Left lobe of liver (tissue), 2 donors: ENCODE measurements around the gene ANAPC1. TPM values are rescaled to one million over a fixed set of nuclear protein-coding genes. Genes with fewer than 3 reads are reported as not detected.
"Not testable (repeated sequence)": the region's sequence is repeated elsewhere in the genome, so short reads cannot be mapped to it uniquely, and the experiment has no call there.

Experiments
- ATAC-seq: fragments of 200-7000 bp; cut with Tn5 transposase; one replicate; pipeline ENCODE4 v1.9.1; 2020; ENCODE audit warnings: mild to moderate bottlenecking, moderate library complexity
- DNase-seq: peaks from one replicate; pipeline ENCODE4 v3.0.0-alpha.2; 2020; ENCODE audit warnings: low spot score
- total RNA-seq: library from RNA; stranded (reverse); gene quantifications from one replicate; pipeline ENCODE4 v1.2.1, GENCODE V29; 2021
- donor health status: DM: no; HTN: no; CAD: no; lungs with moderate emphysema.
- donor health status: DM: no; HTN: yes; CAD: no.

The ANAPC1 gene
- total RNA-seq, 1 donor from 2014 or later: 13.5 TPM

DNA sequence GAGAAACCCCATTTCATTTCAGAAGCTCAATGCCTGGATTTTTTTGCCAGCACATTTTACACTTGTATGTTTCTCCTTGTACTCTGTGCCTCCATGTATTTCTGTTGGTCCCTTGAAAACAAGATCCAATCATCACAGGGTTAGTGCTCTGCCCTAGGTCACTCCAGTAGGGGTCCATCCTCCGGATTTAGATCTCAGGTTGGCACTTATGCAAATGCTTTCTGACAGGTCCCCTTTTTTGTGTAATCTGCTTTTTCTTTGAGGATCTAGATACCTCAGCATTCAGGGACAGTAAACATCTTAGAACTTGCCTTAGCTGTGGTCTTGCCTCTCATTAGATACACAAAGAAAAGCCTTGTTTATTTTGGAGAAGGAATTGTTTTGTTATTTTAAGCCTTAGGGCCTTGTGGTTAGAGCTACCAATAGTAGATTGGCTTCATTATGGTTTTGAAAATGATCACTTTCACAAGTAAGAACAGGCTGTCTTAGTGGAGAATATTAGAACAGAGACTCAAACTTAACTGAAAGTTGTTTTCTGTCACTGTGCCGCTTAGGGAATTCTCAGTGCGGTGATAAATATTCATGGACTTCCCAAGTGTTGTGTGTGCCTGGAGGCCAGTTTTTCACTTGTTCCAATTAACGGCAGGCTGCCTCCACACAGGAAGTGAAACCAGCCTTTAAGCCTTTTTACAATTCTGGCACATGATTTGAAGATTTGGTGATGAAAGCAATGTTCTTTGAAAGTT is 22.2 kb upstream of the ANAPC1 start:
- peak; percentile 36 for ATAC-seq
- no peak for DNase-seq

DNA sequence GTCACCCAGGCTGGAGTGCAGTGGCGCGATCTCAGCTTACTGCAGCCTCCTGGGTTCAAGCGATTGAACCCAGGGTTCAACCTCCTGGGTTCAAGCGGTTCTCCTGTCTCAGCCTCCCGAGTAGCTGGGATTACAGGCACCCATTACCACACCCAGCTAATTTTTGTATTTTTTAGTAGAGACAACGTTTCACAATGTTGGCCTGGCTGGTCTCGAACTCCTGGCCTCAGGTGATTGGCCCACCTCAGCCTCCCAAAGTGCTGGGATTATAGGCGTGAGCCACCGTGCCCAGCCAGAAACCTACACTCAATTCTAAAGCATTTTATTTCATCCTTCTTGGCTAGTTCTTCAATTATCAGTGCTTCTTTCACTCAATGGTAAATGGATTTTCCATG is 21.5 kb upstream of the ANAPC1 start:
- not testable (repeated sequence) for DNase-seq, ATAC-seq

DNA sequence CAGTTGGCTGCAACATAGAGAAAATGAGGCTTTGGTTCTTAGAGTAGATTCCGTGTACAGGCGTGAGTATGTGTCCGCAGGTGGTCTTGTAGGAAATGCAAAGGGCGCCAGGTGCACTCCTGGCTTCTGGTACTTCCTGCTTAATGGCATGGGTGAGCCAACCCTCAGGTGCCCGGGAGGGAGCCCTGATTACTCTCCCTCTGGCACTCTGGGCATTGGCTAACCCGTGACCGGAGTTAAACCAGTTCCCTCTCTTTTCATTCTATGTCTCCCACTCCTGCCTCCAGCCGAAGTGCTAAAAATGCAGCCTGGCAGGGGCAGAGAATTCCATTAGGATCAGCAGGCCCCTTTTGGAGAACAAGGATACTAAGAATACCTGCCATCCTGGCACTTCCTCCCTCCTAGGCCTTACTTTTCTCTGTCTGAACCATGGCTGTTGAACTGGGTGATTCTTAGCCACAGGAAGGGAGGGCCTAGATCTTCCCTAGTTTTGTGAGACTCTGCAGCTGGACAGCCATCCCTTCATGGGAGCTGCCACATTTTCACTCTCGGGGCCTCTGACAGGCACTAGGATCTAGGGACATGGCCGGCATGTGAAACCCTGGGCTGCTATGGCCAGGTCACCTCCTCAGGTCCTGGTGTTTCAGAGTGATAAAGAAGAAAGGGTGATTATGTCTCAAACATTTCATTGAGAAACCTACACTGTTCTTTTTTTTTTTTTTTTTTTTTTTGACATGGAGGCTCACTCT is 20.9 kb upstream of the ANAPC1 start:
- DNase-seq (no peak), ATAC-seq (no peak)

DNA sequence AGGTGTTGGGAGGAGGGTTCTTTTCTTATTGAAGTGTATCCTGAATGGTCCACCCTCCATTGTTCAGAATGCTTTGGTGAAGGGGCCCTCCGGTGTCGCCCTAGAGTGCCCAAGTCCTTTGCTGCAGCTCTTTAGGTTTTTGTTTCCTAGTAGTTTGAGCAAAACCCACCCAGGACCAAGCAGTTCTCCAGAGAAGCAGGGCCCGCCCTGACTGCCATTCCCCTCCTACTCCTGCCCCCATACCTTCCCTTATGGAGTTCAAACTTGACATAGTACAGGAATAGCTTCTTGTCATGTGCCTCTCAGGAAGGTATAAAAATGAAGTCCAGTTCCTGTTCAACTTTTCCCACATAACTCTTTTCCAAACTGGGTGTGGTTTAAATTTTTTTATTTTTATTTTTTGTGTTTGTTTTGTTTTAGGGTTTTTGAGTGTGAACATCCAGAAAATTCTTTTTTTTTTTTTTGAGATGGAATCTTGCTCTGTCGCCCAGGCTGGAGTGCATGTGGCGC is 20.0 kb upstream of the ANAPC1 start:
- ATAC-seq: no peak
- DNase-seq: no peak

DNA sequence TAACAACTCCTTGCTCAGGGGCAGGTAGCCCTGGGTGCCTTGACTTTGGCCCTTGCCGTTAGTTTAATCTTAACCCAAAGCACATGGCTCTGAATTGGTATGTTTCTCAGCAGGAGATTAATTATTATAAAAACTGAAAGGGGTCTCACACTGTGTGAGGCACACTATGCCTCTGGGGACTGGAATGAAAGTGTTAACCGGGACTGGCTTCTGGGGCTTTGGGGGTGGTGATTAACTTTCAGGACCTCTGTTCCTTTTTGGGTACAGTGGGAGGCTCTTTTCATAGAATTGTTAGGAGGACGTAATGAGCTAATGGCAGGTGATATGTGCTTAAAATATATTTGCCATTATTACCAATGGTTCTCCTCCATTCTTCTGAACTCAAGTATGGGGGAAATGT is 19.5 kb upstream of the ANAPC1 start:
- DNase-seq: no peak

DNA sequence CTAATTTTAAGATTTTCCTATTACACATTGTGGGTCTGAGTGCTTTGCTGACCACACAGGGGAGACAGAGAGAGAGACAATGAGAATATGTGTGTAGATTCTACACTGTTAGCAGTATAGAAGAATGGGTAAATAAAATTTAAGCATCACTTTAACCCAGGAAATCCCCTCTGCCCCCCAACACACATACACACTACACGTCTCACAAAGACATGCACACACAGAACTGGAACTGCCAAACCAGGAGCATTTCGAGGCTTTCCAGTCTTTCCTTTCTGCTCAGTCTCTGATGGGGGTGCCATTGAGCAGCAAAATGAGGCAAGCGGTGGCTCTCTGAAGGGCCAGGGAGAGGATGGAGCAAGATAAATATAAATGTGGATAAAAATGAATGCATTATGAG is 16.9 kb upstream of the ANAPC1 start:
- ATAC-seq: peak; percentile 12
- DNase-seq: no peak

More for the DNA sequence above, 19.5 kb upstream of the ANAPC1 start:
- no peak for ATAC-seq

DNA sequence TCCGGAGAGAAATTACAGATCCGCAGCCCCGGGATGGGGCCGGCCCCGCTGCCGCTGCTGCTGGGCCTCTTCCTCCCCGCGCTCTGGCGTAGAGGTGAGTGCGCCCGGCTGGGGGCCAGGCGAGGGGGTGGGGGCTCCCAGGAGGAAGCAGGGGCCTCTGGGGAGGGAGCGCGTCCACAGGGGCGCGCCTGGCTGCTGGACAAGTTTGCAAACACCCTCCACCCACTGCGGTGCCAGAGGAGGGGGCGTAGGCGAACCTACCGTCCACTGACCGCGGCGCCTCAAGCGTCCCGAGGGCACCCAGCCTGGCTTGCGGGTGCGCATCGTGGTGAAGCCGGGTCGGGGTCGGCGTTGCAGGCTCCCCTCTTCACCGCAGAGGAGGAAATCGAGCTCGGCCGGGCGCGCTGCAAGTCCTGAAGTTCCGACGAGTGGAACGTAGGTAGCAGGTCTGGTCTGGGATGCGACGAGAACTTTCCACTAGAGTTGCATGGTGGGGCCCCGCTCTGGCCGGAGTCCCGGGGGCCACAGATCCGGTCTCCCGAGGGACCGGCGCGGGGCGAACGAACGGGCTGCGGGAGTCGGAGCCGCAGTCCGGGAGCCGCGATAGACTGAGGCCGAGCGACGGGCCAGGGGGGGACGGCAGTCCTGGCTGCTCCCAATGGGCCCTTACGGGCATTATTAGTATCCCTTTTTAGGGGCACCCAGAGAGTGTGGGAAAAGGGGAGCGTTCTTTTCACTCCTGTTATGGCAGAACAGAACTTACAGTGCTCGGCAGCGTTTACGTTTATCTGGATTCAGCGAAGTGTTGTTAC is 14.9 kb upstream of the ANAPC1 start:
- peak; percentile 24 for ATAC-seq
- DNase-seq: no peak

DNA sequence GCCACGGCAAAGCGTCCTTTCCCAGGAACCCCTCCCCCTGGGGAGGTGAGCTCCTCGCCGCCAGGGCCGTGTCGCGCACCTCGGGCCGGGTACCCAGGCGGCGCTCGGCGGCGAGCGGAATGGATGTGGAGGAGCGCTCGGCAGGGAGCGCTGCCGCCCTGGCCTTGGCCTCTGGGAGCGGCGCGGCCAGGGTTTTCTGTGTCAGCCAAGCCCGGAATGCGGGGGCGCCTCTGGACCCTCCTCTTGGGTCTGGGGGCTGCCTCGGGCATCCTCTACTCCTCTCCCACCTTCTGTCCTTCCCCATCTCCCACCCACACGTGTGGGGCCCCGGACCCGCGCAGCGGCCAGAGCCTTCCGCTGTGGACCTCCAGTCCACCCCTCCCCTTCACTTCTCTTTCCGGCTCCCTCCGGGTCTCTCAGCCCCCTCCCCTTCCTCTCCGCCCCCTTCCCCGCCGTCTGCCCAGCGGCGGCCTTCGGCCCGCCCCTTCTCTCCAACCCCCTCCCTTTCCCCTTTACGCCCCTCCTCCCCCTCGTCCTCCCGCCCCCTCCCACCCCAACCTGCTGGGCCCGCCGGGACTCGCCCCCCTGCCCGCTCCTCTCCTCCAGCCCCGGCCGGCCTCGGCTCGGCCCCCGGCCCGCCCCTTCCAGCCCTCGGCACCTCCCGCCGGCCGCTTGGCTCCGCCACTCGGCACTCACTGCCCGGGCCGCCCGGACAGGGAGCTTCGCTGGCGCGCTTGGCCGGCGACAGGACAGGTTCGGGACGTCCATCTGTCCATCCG is 14.1 kb upstream of the ANAPC1 start, which contains the start of gene MERTK:
Gene MERTK (plus strand): TSS at position 684 of the 779 bp plus-strand sequence. CDS start 129 bp downstream, outside the sequence.
- peak; percentile 93 for DNase-seq
- peak; percentile 86 for ATAC-seq

DNA sequence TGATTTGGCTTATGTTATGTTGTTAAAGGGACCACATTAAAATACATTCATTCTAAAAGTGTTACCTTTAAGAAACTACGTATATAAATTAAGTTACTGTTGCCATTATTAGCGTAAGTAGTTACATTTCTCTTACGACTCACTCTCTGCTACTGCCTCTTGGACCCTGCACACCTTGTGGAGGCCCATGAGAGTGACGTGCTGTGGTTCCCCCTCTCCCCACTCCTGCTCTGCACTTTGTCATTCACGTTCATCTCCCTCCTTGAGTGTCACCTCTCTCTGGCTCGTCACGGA is 13.6 kb upstream of the ANAPC1 start:
- ATAC-seq: no peak
- DNase-seq: no peak

DNA sequence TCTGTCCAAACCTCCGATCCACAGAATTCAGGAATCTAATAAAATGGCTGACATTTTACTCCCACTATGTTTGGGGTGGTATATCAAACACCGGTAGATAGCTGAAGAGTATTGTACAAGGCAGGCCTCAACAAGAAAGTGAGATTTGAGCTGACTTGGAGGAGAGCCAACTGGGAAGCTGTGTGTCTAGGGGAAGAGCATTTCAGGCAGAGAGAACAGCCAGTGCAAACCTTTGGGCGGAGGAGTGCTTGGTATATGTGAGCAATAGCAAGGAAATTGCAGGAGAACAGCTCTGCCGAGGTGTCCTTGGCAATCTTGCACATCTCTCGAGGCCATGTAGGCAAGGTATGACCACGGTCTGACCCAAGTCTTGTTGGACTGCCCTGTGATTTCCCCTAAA is 12.6 kb upstream of the ANAPC1 start:
- no peak for DNase-seq
- no peak for ATAC-seq

DNA sequence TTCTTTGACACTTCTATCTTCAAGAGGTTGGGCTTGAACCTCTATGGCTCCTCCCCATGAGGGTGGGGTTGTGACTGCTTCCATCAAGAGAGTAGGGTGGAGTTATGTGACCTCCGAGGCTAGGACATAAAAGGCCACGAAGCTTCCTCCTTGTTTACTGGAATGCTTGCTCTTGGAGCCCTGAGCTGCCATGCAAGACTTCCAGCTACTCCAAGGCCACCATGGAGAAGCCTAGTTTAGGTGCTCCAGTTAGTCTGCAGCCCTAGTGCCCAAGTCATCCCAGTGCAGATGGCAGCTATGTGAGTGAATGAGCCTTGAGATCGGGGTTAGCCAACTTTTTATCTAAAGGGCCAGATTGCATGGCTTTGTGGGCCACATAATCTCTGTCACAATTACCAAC is 12.0 kb upstream of the ANAPC1 start:
- ATAC-seq (no peak), DNase-seq (no peak)

DNA sequence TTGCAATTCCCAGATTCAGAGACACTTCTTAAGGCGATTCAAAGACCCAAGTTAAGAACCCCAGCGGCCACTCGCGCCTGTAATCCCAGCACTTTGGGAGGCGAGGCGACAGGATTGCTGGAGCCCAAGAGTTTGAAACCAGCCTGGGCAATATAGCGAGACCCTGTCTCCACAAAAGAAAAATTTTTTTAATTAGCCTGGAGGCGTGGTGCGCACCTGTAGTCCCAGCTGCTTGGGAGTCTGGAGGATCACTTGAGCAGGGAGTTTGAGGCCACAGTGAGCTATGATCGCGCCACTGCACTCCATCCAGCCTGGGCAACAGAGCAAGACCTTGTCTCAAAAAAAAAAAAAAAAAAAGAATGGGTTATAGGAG is 585 bp upstream of the ANAPC1 start:
- DNase-seq (no peak), ATAC-seq (peak; percentile 28)

DNA sequence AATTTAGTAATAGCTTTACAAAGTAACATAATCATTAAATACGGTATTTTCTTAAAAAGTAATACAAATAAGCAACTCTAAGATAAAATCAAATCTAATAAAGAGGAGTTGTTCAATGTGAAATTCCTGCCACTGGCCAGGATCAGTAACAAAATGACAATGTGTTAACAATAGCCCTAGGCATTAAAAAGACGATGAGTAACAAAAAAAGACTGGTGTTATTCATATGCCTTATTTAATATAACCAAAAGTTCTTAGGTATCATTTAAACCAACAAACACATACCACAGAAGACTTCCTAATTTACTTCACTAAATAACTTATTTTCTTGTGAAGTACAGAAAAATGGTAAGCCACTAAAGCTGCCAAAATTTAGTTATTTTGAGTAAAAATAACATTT is 11.2 kb downstream of the ANAPC1 start:
- ATAC-seq: not testable (repeated sequence)

DNA sequence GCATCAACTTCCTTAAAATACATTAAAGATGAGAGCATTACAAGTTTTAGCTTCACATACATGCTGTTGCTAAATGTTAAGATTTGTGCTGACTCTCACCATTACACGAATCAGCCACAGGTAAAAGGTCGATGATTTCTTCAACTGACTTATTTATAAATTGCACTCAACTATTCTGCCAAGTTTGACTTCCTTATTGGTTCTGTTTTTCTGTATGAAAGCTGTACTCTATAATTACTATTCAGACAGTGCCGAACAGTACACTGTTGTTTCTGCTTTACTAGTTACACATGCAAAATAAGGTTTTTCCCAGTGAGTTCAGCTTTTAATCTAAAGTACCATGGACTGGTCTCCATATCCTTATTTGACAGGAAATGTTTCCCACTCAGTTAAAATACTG is 18.9 kb downstream of the ANAPC1 start:
- DNase-seq: not testable (repeated sequence)
- peak; percentile 31 for ATAC-seq

More for the DNA sequence above, 11.2 kb downstream of the ANAPC1 start:
- not testable (repeated sequence) for DNase-seq

DNA sequence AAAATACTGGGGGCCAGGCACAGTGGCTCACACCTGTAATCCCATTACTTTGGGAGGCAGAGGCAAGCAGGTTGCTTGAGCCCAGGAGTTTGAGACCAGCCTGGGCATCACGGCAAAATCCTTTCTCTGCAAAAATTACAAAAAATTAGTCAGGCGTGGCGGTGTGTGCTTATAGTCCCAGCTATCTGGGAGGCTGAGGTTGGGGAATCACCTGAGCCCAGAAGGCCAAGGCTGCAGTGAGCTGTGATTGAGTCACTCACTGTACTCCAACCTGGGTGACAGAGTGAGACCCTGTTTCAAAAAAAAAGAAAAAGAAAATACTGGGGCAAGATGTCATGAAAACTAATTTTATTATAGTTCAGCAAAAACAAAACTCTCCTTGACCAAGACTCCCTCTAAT is 24.0 kb downstream of the ANAPC1 start:
- ATAC-seq, DNase-seq: not testable (repeated sequence)

DNA sequence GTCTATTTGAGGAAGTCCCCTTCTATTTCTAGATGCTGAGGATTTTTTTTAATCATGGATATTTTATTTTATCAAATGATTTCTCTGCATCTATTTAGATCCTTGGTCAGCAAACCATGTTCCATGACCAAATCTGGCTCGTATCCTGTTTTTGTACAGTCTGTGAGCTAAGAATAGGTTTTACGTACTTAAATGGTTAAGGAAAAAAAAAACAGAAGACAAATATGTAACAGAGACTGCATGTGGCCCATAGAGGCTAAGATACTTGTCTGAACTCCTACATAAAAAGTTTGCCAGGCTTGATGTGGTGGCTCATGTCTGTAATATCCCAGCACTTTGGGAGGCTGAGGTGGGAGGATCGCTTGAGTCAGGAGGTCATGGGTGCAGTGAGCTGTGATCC is 31.4 kb downstream of the ANAPC1 start:
- not testable (repeated sequence) for DNase-seq, ATAC-seq

DNA sequence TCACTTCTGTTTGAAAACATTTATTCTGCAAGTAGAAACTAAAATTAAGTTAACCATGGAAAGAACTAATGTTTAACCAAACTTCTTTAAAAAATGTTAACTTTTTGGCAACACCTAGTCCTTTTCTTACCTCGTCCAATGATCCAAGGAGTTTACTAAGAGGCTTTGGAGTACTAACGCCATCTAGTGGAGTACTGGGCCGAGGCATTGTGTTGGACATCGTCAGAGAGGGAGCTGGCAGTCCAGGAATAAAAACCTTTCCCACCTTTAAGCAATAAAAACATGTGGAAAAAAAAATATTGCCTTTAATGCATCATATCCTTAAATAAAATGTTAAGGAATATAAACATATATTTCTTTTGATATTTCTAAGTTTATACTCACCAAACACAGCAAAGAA is 33.3 kb downstream of the ANAPC1 start:
- not testable (repeated sequence) for DNase-seq
- peak; percentile 86 for ATAC-seq

DNA sequence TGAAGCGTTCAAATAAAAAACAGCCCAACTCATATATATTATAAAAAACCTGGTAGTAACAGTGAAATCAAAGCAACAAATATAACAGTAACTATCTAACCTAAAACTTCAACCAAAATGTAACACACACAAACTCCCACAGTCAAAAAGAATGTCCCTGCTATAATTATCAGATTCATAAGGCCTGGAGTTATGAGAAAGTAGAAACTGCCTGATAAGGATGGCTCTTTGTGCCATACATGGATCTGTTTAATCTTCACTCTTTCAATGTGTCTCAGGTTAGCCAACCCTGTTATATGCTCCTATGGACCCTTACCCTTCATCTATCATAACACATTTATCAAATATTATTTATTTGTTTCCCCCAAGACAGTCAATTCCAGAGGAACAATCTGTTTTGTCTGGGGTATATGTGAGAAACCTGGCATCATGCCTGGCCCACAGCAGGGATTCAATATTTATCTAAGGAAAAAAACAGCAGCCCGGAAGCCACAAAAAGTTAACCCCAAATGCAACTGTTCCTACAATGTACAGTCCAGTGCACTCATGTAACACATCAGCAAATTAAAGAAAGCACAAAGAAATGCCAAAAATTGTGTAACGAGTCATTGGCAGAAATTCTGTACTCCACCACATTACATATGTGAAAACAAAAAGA is 44.2 kb downstream of the ANAPC1 start:
- not testable (repeated sequence) for DNase-seq
- peak; percentile 63 for ATAC-seq

DNA sequence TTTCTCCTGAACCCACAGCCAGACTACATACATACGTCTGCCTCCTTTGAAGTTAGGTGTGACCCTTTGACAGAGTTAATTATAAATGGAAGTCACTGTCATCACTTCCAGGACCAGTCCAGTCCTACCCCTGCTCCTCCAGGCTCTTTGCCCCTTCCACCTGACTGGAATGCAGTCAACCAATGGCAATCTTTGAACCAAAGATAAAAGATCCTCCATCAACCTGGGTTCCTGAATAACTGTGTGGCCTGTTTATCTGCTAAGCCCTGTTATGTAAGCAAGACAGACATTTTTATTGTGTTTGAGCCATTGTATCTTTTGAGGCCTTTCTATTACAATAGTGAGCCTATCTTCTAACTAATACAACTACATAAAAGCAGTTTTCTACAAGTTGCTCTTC is 45.0 kb downstream of the ANAPC1 start:
- not testable (repeated sequence) for ATAC-seq, DNase-seq

DNA sequence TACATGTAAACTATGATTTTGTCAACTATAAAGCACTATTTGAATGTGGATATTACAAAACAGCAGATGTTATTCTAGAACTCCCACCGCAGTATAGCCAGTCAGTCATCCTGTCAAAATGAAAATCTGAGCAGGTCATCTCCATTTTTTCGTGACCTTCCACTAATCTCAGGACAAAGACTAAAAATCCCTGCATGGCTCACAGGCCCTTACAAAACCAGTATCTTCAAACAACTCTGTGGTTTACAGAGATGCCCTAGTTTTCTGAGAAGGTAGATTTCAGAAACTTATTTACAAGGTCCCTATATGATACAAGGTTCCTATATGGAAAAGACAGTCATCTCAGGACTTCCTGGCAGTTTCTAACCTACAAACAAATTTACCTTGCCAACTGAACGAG is 49.8 kb downstream of the ANAPC1 start:
- not testable (repeated sequence) for DNase-seq, ATAC-seq
